HFFc6 (cell line): ENCODE data around the gene CDK2AP2. TPM values are rescaled to one million over a fixed set of nuclear protein-coding genes. Genes with fewer than 3 reads are reported as not detected.

Experiments
- DNase-seq: peaks from one replicate; pipeline ENCODE4 v3.0.0-alpha.2; 2018
- H3K27ac Mint-ChIP-seq: 2 replicates; pipeline ENCODE4 v1.8.0; 2020; ENCODE audit warnings: mild to moderate bottlenecking, mixed read lengths
- H3K27me3 Mint-ChIP-seq: 2 replicates; pipeline ENCODE4 v1.8.0; 2021; ENCODE audit warnings: mild to moderate bottlenecking, moderate library complexity, mixed read lengths; ENCODE audit not compliant: insufficient read depth
- H3K36me3 Mint-ChIP-seq: 2 replicates; pipeline ENCODE4 v1.8.0; 2021; ENCODE audit warnings: low read depth, mixed read lengths
- H3K4me1 Mint-ChIP-seq: 2 replicates; pipeline ENCODE4 v1.8.0; 2020; ENCODE audit warnings: low read depth, mixed read lengths
- H3K4me3 Mint-ChIP-seq: 2 replicates; pipeline ENCODE4 v1.8.0; 2020; ENCODE audit warnings: mild to moderate bottlenecking, moderate library complexity, mixed read lengths
- H3K9me3 Mint-ChIP-seq: 2 replicates; pipeline ENCODE4 v1.8.0; 2020; ENCODE audit warnings: mild to moderate bottlenecking, mixed read lengths
- CTCF ChIP-seq: fragments of 200-600 bp; sonication (generic); IDR thresholded peaks from 2 replicates; pipeline ENCODE4 v1.5.0; 2021; ENCODE audit warnings: antibody characterized with exemption, mild to moderate bottlenecking
- total RNA-seq, 6 experiments: library from RNA; stranded (reverse); fragmentation: NEBNext Ultra II Directional; extraction: Animal tissue kit (Norgen Biotek cat#: 25700); gene quantifications; 2 replicates in 1 of 6; 3 replicates in 5 of 6; pipeline ENCODE4 v1.2.3, GENCODE V29; 2021

The CDK2AP2 gene
- total RNA-seq, 6 experiments from 2014 or later = 29.3 to 36.0 (median 31.5) TPM

GRCh38 chr11:67534070-67534679 is 26.2 kb upstream of the CDK2AP2 start:
- no peak for TF ChIP-seq CTCF
- no peak overlapping the region for H3K27ac Mint-ChIP-seq
- no peak for DNase-seq

GRCh38 chr11:67532889-67533288 is 24.9 kb upstream of the CDK2AP2 start:
- H3K4me1 Mint-ChIP-seq = no peaks in the 10 kb centered on the region; the same call in none of the 2 replicates
- peaks cover 29% of the 10 kb centered on the region for H3K9me3 Mint-ChIP-seq
- peaks cover 12% of the 10 kb centered on the region for H3K36me3 Mint-ChIP-seq
- H3K27me3 Mint-ChIP-seq = no peaks in the 10 kb centered on the region; the same call in none of the 2 replicates
- TF ChIP-seq CTCF = no peak
- DNase-seq = no peak
- no peak overlapping the region for H3K4me3 Mint-ChIP-seq
- no peak overlapping the region for H3K27ac Mint-ChIP-seq

More at GRCh38 chr11:67534070-67534679, 26.2 kb upstream of the CDK2AP2 start:
- peaks cover 4% of the 10 kb centered on the region for H3K27me3 Mint-ChIP-seq
- peaks cover 12% of the 10 kb centered on the region for H3K36me3 Mint-ChIP-seq
- H3K4me1 Mint-ChIP-seq = peaks cover 8% of the 10 kb centered on the region
- H3K4me3 Mint-ChIP-seq = no peak overlapping the region
- peaks cover 29% of the 10 kb centered on the region for H3K9me3 Mint-ChIP-seq

- Mint-ChIP-seq H3K27ac (no peak overlapping the region), H3K9me3 (peaks cover 20% of the 10 kb centered on the region), H3K4me1 (no peaks in the 10 kb centered on the region; the same call in 1 of the 2 replicates), H3K36me3 (peaks cover 12% of the 10 kb centered on the region), H3K4me3 (no peak overlapping the region), H3K27me3 (no peaks in the 10 kb centered on the region; the same call in none of the 2 replicates)
- no peak for DNase-seq
- no peak for TF ChIP-seq CTCF
Observed at GRCh38 chr11:67530282-67530592, 22.3 kb upstream of the CDK2AP2 start.

- no peak overlapping the region for H3K27ac Mint-ChIP-seq
- TF ChIP-seq CTCF = no peak
- DNase-seq = no peak
- peaks cover 5% of the 10 kb centered on the region for H3K36me3 Mint-ChIP-seq
- no peaks in the 10 kb centered on the region; the same call in 1 of the 2 replicates for H3K4me1 Mint-ChIP-seq
- peaks cover 7% of the 10 kb centered on the region for H3K9me3 Mint-ChIP-seq
- no peak overlapping the region for H3K4me3 Mint-ChIP-seq
- no peaks in the 10 kb centered on the region; the same call in none of the 2 replicates for H3K27me3 Mint-ChIP-seq
Observed at GRCh38 chr11:67528376-67528775, 20.4 kb upstream of the CDK2AP2 start.

- no peak for TF ChIP-seq CTCF
- Mint-ChIP-seq H3K27ac (no peak overlapping the region), H3K36me3 (no peaks in the 10 kb centered on the region), H3K4me1 (no peaks in the 10 kb centered on the region; the same call in 1 of the 2 replicates), H3K27me3 (peaks cover 8% of the 10 kb centered on the region), H3K4me3 (no peak overlapping the region), H3K9me3 (no peaks in the 10 kb centered on the region)
- no peak for DNase-seq
Observed at GRCh38 chr11:67525275-67525976, 17.5 kb upstream of the CDK2AP2 start.
